Hepatocyte (in vitro differentiated cells): ENCODE results near the gene GLRA2.

ENCODE experiments used
- EZH2 ChIP-seq: fragments of 200-600 bp; sonication (generic); IDR thresholded peaks from 2 replicates; pipeline ENCODE4 v1.6.1; 2016; ENCODE audit warnings: antibody characterized with exemption, mild to moderate bottlenecking, borderline replicate concordance
- EZH2phosphoT487 ChIP-seq: fragments of 200-600 bp; sonication (generic); IDR thresholded peaks from one replicate; pipeline ENCODE4 v1.6.1; 2018; ENCODE audit warnings: antibody characterized with exemption, mild to moderate bottlenecking, low read depth, moderate library complexity; ENCODE audit not compliant: unreplicated experiment, severe bottlenecking
- TF ChIP-seq, protein P1 (sequence below): fragments of 200-600 bp; sonication (generic); IDR thresholded peaks from 2 replicates; pipeline ENCODE4 v1.5.1; 2016; ENCODE audit warnings: antibody characterized with exemption, mild to moderate bottlenecking; ENCODE audit not compliant: poor library complexity

DNA sequence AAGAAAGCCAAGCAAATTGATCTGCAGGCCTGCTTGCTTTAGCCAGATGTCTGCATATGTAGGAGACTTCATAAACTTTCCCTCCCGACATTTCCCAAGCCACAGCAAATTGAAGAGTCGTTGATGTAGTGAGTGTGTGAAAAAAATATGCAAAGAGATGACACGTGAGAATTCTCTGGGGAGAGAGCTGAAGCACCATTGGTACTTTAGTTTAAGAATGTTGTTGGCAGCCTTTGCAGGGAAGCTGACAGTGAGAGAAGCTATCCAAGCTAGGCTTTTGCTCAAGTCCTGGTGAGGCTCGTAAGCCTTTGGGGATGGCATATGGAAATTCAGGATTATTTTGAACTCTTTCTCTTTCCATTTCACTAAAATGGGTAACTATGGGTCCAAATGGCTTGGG lies 87.5 kb downstream of the GLRA2 start:
- TF ChIP-seq, protein P1, sequence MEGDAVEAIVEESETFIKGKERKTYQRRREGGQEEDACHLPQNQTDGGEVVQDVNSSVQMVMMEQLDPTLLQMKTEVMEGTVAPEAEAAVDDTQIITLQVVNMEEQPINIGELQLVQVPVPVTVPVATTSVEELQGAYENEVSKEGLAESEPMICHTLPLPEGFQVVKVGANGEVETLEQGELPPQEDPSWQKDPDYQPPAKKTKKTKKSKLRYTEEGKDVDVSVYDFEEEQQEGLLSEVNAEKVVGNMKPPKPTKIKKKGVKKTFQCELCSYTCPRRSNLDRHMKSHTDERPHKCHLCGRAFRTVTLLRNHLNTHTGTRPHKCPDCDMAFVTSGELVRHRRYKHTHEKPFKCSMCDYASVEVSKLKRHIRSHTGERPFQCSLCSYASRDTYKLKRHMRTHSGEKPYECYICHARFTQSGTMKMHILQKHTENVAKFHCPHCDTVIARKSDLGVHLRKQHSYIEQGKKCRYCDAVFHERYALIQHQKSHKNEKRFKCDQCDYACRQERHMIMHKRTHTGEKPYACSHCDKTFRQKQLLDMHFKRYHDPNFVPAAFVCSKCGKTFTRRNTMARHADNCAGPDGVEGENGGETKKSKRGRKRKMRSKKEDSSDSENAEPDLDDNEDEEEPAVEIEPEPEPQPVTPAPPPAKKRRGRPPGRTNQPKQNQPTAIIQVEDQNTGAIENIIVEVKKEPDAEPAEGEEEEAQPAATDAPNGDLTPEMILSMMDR, result no peak
- no peak for TF ChIP-seq EZH2phosphoT487
- no peak for TF ChIP-seq EZH2
